Coronary artery (tissue), 2 donors: ENCODE results near the gene GK2.

Experiments used
- DNase-seq: peaks from one replicate; pipeline ENCODE4 v3.0.0-alpha.2; 2017; ENCODE audit warnings: low spot score
- H3K27ac ChIP-seq, 2 donors: fragments of 200-600 bp; sonication (generic); one replicate each; pipeline ENCODE4 v1.5.1; 2016 to 2019
- H3K4me3 ChIP-seq: fragments of 200-600 bp; sonication (generic); 2 replicates; pipeline ENCODE4 v1.5.1; 2016; ENCODE audit warnings: mild to moderate bottlenecking, moderate library complexity
- CTCF ChIP-seq: fragments of 200-600 bp; sonication (generic); IDR thresholded peaks from one replicate; pipeline ENCODE4 v1.5.1; 2019; ENCODE audit warnings: antibody characterized with exemption

The GK2 gene

GRCh38 chr4:79439489-79439888, 31.5 kb upstream of the GK2 start:
- Histone ChIP-seq H3K4me3 (no peak overlapping the region), H3K27ac (no peak overlapping the region)
- TF ChIP-seq CTCF: no peak
- DNase-seq: no peak

- TF ChIP-seq CTCF: no peak
- H3K4me3 ChIP-seq: no peak overlapping the region
- no peak for DNase-seq
- no peak overlapping the region for H3K27ac ChIP-seq
These were observed 23.8 kb upstream of the GK2 start for GRCh38 chr4:79431839-79432238.

- Histone ChIP-seq H3K4me3 (no peak overlapping the region), H3K27ac (no peak overlapping the region)
- TF ChIP-seq CTCF: no peak
- DNase-seq: no peak
These were observed 21.3 kb upstream of the GK2 start for GRCh38 chr4:79429113-79429903.

GRCh38 chr4:79426989-79427388, 19.0 kb upstream of the GK2 start:
- TF ChIP-seq CTCF: no peak
- Histone ChIP-seq H3K4me3 (no peak overlapping the region), H3K27ac (no peak overlapping the region)
- DNase-seq: no peak

GRCh38 chr4:79425586-79425985, 17.6 kb upstream of the GK2 start:
- H3K4me3 ChIP-seq: no peak overlapping the region
- H3K27ac ChIP-seq: no peak overlapping the region
- no peak for DNase-seq
- TF ChIP-seq CTCF: no peak

GRCh38 chr4:79421483-79421882, 13.5 kb upstream of the GK2 start:
- H3K27ac ChIP-seq: no peak overlapping the region
- TF ChIP-seq CTCF: no peak
- no peak for DNase-seq
- H3K4me3 ChIP-seq: no peak overlapping the region

- no peak overlapping the region for H3K4me3 ChIP-seq
- H3K27ac ChIP-seq: no peak overlapping the region
- no peak for TF ChIP-seq CTCF
- no peak for DNase-seq
These were observed 5.9 kb upstream of the GK2 start for GRCh38 chr4:79413886-79414285.
